IPS-NIHi11 (cell line): Measurements from ENCODE around the gene SULT2B1.

ENCODE experiments used
- DNase-seq: peaks from one replicate; pipeline ENCODE4 v3.0.0; 2012; ENCODE audit warnings: mixed read lengths, low spot score

Gene SULT2B1

GRCh38 chr19:48634424-48635262 is 82.7 kb downstream of the SULT2B1 start:
- DNase-seq = peak; percentile 65

GRCh38 chr19:48635263-48635965 is 83.4 kb downstream of the SULT2B1 start:
- peak; percentile 66 for DNase-seq

GRCh38 chr19:48635966-48636858 is 84.2 kb downstream of the SULT2B1 start:
- no peak for DNase-seq

- no peak for DNase-seq
Observed at GRCh38 chr19:48636859-48637448, 85.0 kb downstream of the SULT2B1 start, which contains the start of gene DBP. TSS of gene DBP (minus strand) at chr19:48637379. CDS start at chr19:48636994, 385 bp downstream.

- DNase-seq = peak; percentile 83
Observed at GRCh38 chr19:48637449-48637947, 85.5 kb downstream of the SULT2B1 start.

GRCh38 chr19:48637948-48638830 is 86.2 kb downstream of the SULT2B1 start:
- peak; percentile 73 for DNase-seq

GRCh38 chr19:48638831-48639381 is 86.9 kb downstream of the SULT2B1 start:
- DNase-seq = peak; percentile 60

- DNase-seq = no peak
Observed at GRCh38 chr19:48639483-48640375, 87.8 kb downstream of the SULT2B1 start.

- no peak for DNase-seq
Observed at GRCh38 chr19:48641850-48642249, 89.9 kb downstream of the SULT2B1 start.

GRCh38 chr19:48642862-48643261 is 90.9 kb downstream of the SULT2B1 start:
- no peak for DNase-seq

GRCh38 chr19:48644355-48644754 is 92.4 kb downstream of the SULT2B1 start:
- no peak for DNase-seq

- peak; percentile 57 for DNase-seq
Observed at GRCh38 chr19:48644839-48645619, 93.1 kb downstream of the SULT2B1 start.

GRCh38 chr19:48645620-48646000 is 93.6 kb downstream of the SULT2B1 start:
- DNase-seq = no peak

GRCh38 chr19:48646001-48646721 is 94.2 kb downstream of the SULT2B1 start, which contains the start of gene CA11:
TSS of gene CA11 (minus strand) at chr19:48646187. CDS start at chr19:48645632, 555 bp downstream.
- peak; percentile 59 for DNase-seq

- peak; percentile 90 for DNase-seq
Observed at GRCh38 chr19:48646722-48647216, 94.8 kb downstream of the SULT2B1 start.

GRCh38 chr19:48648134-48648533 is 96.2 kb downstream of the SULT2B1 start:
- DNase-seq = no peak
